K562 (cell line): Measurements from ENCODE around the gene HMGB2. TPM values are rescaled to one million over a fixed set of nuclear protein-coding genes. Genes with fewer than 3 reads are reported as not detected.

Source experiments
- ATAC-seq: fragments of 200-7000 bp; cut with Tn5 transposase; 3 replicates; pipeline ENCODE4 v1.9.1; 2020; ENCODE audit warnings: moderate library complexity
- BruUV-seq: library from RNA; stranded (reverse); fragments of 400-500 nt; replicated peaks from 2 replicates; lab custom pipeline; 2021; lab: Mats Ljungman, UMichigan
- CTCF ChIA-PET: fragments of 300-600 bp; formaldehyde crosslinking; extraction: SDS; loops from one replicate; lab custom pipeline; 2021; ENCODE audit warnings: low intra/inter-chr PET ratio; lab: Yijun Ruan, JAX
- POLR2A ChIA-PET: fragments of 300-600, 350-650 bp; sonication (Branson Sonifier 250); formaldehyde crosslinking; extraction: SDS; loops from one replicate; lab custom pipeline; 2021; ENCODE audit warnings: antibody characterized with exemption, inconsistent platforms; lab: Yijun Ruan, JAX
- DNase-seq, 4 experiments: peaks; one replicate each; pipeline versions ENCODE4 v3.0.0 to v3.0.0-alpha.2; 2011 to 2018; ENCODE audit warnings: low spot score in 3 of 4, mixed read lengths in 3 of 4; ENCODE audit errors: extremely low read depth in 1 of 4
- FAIRE-seq: peaks from 2 replicates; lab custom pipeline; 2011; peaks lifted over from hg19 to GRCh38; lab: Jason Lieb, UNC
- H2AFZ ChIP-seq: 2 replicates; pipeline ENCODE4 v1.6.0; 2011; ENCODE audit warnings: low read depth, low read length, control low read depth, inconsistent platforms
- H3K27ac ChIP-seq: fragments of 200-600 bp; 3 replicates; pipeline ENCODE4 v1.8.0; 2011; ENCODE audit warnings: low read depth, mild to moderate bottlenecking, control low read depth, inconsistent platforms, low read length, moderate library complexity, mixed read lengths; ENCODE audit errors: extremely low read depth
- H3K27me3 ChIP-seq, 2 experiments: fragments of 300-600 bp in 1 of 2; 2 replicates in 1 of 2; 3 replicates in 1 of 2; pipeline versions ENCODE4 v1.6.0 to v1.8.0; 2011; ENCODE audit warnings: inconsistent platforms in 2 of 2, low read length in 2 of 2, mild to moderate bottlenecking in 1 of 2, mixed read lengths in 1 of 2, moderate library complexity in 1 of 2; ENCODE audit not compliant: control insufficient read depth in 2 of 2, insufficient read depth in 2 of 2
- H3K36me3 ChIP-seq: fragments of 300-600 bp; 3 replicates; pipeline ENCODE4 v1.8.0; 2011; ENCODE audit warnings: mild to moderate bottlenecking, low read length, inconsistent platforms; ENCODE audit not compliant: control insufficient read depth, insufficient read depth
- H3K4me1 ChIP-seq, 2 experiments: fragments of 200-600 bp in 1 of 2; replicated peaks in 1 of 2; 2 replicates in 1 of 2; 3 replicates in 1 of 2; pipeline versions ENCODE4 v1.5.1 to v1.8.0; 2011; ENCODE audit warnings: inconsistent platforms in 2 of 2, low read length in 2 of 2, mild to moderate bottlenecking in 1 of 2, mixed read lengths in 1 of 2, moderate library complexity in 1 of 2; ENCODE audit not compliant: control insufficient read depth in 2 of 2, insufficient read depth in 2 of 2
- H3K4me2 ChIP-seq: 2 replicates; pipeline ENCODE4 v1.6.1; 2011; ENCODE audit warnings: low read length, control low read depth, inconsistent platforms, mixed read lengths; ENCODE audit not compliant: insufficient read depth
- H3K4me3 ChIP-seq: fragments of 200-600 bp; sonication (generic), shearing (Covaris generic); 2 replicates; pipeline ENCODE4 v1.5.1; 2016; ENCODE audit warnings: control low read depth, inconsistent platforms
- H3K79me2 ChIP-seq: fragments of 200-600 bp; 3 replicates; pipeline ENCODE4 v1.8.0; 2011; ENCODE audit warnings: low read length, inconsistent platforms; ENCODE audit not compliant: control insufficient read depth, insufficient read depth
- H3K9ac ChIP-seq, 2 experiments: 2 replicates each; pipeline versions ENCODE4 v1.6.0 to v1.6.1; 2011; ENCODE audit warnings: low read depth in 2 of 2, low read length in 2 of 2, control low read depth in 1 of 2, inconsistent platforms in 1 of 2, mild to moderate bottlenecking in 1 of 2, mixed read lengths in 1 of 2; ENCODE audit not compliant: insufficient read depth in 1 of 2
- H3K9me1 ChIP-seq: one replicate; pipeline ENCODE4 v1.6.0; 2011; ENCODE audit warnings: inconsistent platforms, mild to moderate bottlenecking, low read length, moderate library complexity; ENCODE audit not compliant: control insufficient read depth, insufficient read depth
- H3K9me3 ChIP-seq: replicated peaks from 2 replicates; pipeline ENCODE4 v1.5.1; 2011; ENCODE audit warnings: low read depth, low read length, inconsistent platforms; ENCODE audit not compliant: control insufficient read depth, insufficient read depth
- H4K20me1 ChIP-seq: replicated peaks from 2 replicates; pipeline ENCODE4 v1.6.1; 2011; ENCODE audit warnings: low read length, inconsistent platforms, mixed read lengths; ENCODE audit not compliant: control insufficient read depth, insufficient read depth
- CREB1 ChIP-seq, 2 experiments: sonication (generic) in 1 of 2; formaldehyde crosslinking in 1 of 2; IDR thresholded peaks; 2 replicates each; pipeline versions ENCODE4 v1.6.1 to v1.8.0; 2012 to 2022; ENCODE audit warnings: inconsistent platforms in 1 of 2, mild to moderate bottlenecking in 1 of 2, missing genetic modification reagents in 1 of 2, moderate library complexity in 1 of 2
- ILK ChIP-seq: fragments of 450-650 bp; IDR thresholded peaks from 2 replicates; pipeline ENCODE4 v1.6.1; 2016; ENCODE audit warnings: missing genetic modification characterization, low read depth, mild to moderate bottlenecking, missing compliant biosample characterization, moderate library complexity, borderline replicate concordance
- KAT8 ChIP-seq: fragments of 450-650 bp; IDR thresholded peaks from 2 replicates; pipeline ENCODE4 v1.6.1; 2016; ENCODE audit warnings: low read depth, mild to moderate bottlenecking
- KDM4B ChIP-seq, 2 experiments: fragments of 450-650 bp in 1 of 2; sonication (generic) in 1 of 2; IDR thresholded peaks; 2 replicates each; pipeline ENCODE4 v1.6.1; 2016 to 2017; ENCODE audit warnings: borderline replicate concordance in 2 of 2, antibody characterized with exemption in 1 of 2, low read depth in 1 of 2, mild to moderate bottlenecking in 1 of 2
- NFE2 ChIP-seq: IDR thresholded peaks from 2 replicates; pipeline ENCODE4 v1.6.1; 2014; ENCODE audit warnings: antibody characterized with exemption, low read depth
- PHTF2 ChIP-seq: fragments of 250-450 bp; sonication (Bioruptor Pico); IDR thresholded peaks from 2 replicates; pipeline ENCODE4 v1.5.0; 2021; ENCODE audit warnings: mild to moderate bottlenecking
- WHSC1 ChIP-seq: IDR thresholded peaks from one replicate; pipeline ENCODE4 v1.6.1; 2012; ENCODE audit warnings: low read length, control low read depth, inconsistent platforms
- WGBS: fragments of 100-300 bp; shearing (Covaris generic); methylation state at CpG from one replicate; pipeline ENCODE4 v1.1.6; 2016; ENCODE audit warnings: low coverage, mixed read lengths; ENCODE audit not compliant: insufficient coverage; ENCODE audit errors: missing lambda C conversion rate; 5-methylcytosine and 5-hydroxymethylcytosine counted together
- in situ Hi-C: fragments of 300-500 bp; cut with MboI; formaldehyde crosslinking; loops from 4 replicates; pipeline ENCODE4 v1.15.0; 2018; ENCODE audit warnings: inconsistent platforms, mixed read lengths
- intact Hi-C: fragments of 100-400 bp; cut with micrococcal nuclease; formaldehyde crosslinking; loops from 2 replicates; pipeline ENCODE4 v1.14.2; 2022
- polyA plus RNA-seq, 8 experiments: library from polyadenylated mRNA; depleted of rRNA in 4 of 8; stranded (reverse) in 5 of 8; unstranded in 3 of 8; fragments of >200 nt; fragmentation: Nextera tagmentation in 2 of 8; fragmentation: Illumina TruSeq in 1 of 8; extraction: Ambion mirVana in 2 of 8; extraction: Trizol in 1 of 8; gene quantifications; 2 replicates each; pipeline versions ENCODE4 v1.2.1 to v1.2.3, GENCODE V29; 2011 to 2014; ENCODE audit warnings: inconsistent platforms in 1 of 8, missing spikeins in 1 of 8
- total RNA-seq, 7 experiments: library from RNA; depleted of rRNA in 6 of 7; stranded (reverse); fragments of >200 nt in 6 of 7; fragmentation: Illumina TruSeq in 2 of 7; extraction: Trizol in 2 of 7; gene quantifications; 2 replicates each; pipeline versions ENCODE4 v1.2.1 to v1.2.3, GENCODE V29; 2011 to 2021; ENCODE audit warnings: low replicate concordance in 1 of 7

The HMGB2 gene
- total and polyA plus RNA-seq, 9 of the 15 experiments (the other 6 are each of a cell fraction or from before 2014, with no cell fraction given), result 309 to 822 (median 626) TPM

DNA sequence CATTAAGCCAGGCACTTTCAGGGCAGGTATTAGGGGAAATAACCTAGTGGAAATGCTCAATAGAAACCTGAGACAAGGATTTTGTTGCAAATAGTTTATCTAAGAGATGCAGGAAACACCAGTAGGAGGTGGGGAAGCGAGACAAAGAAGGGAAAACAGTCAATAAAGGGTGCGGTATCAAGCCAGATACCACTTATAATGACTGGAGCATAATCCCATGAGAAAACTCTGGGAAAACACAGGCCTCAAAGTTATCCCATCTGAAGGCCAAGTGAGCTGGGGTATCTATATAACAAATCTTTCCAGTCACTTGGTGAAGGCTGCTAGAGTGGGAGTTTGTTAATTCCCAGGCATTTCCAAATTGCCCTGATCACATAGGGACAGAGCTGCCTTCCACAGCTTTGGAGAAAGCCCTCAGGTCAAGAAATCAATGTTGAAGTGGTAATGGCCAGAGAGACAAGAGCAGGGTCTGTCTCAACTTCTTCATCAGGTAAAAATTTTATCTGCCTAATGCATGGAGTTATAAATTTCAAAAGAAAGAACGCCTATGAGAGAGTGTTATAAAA lies 9.8 kb upstream of the HMGB2 start:
- H3K9ac ChIP-seq, result no peak overlapping the region
- DNase-seq (no peak), ATAC-seq (no peak)
- intact Hi-C loops (no loop called here), in situ Hi-C loops (no loop called here)
- TF ChIP-seq KAT8, result no peak
- TF ChIP-seq ILK, result no peak
- TF ChIP-seq NFE2, result no peak
- no peak for TF ChIP-seq CREB1 (IDR thresholded peaks at IDR 0.05)
- TF ChIP-seq CREB1 (CRISPR knock-in tag; IDR thresholded peaks at IDR 0.05), result no peak
- no peak for TF ChIP-seq WHSC1
- no peak for TF ChIP-seq KDM4B (IDR thresholded peaks at IDR 0.05; ENCODE audit: borderline replicate concordance in 2 of 2, low read depth in 1 of 2)
- TF ChIP-seq PHTF2, result no peak
- TF ChIP-seq, all 486 proteins: peak for 0
- no peak overlapping the region for H3K4me3 ChIP-seq
- H3K27me3 ChIP-seq, result no peaks in the 10 kb centered on the region
- H3K9me3 ChIP-seq, result no peaks in the 10 kb centered on the region
- no peaks in the 10 kb centered on the region for H3K36me3 ChIP-seq
- H3K27ac ChIP-seq, result no peak overlapping the region
- no TSS peak for BruUV-seq
- POLR2A ChIA-PET, result interaction anchor here (0.6 to 4.8 kb wide), 4 partner anchors 8 to 110 kb away, joined by 3 to 39 read pairs (median 6); partner anchors contain the start of gene HMGB2
- H3K4me1 ChIP-seq, result no peaks in the 10 kb centered on the region
- FAIRE-seq, result no peak
- H4K20me1 ChIP-seq, result no peaks in the 10 kb centered on the region
- WGBS, result 33% methylated on average over 3 of the region's 3 CpGs
- H3K4me2 ChIP-seq, result no peak overlapping the region
- no peak overlapping the region for H2AFZ ChIP-seq
- H3K9me1 ChIP-seq, result no peaks in the 10 kb centered on the region
- CTCF ChIA-PET, result no interaction called here
- H3K79me2 ChIP-seq, result no peaks in the 10 kb centered on the region
